ENCODE measurements around the gene KTI12.
A peak's percentile ranks its signal among the peaks of the same experiment; 100 is the strongest.
"Not testable (repeated sequence)": the region's sequence is repeated elsewhere in the genome, so short reads cannot be mapped to it uniquely, and the experiment has no call there.

The KTI12 gene

DNA sequence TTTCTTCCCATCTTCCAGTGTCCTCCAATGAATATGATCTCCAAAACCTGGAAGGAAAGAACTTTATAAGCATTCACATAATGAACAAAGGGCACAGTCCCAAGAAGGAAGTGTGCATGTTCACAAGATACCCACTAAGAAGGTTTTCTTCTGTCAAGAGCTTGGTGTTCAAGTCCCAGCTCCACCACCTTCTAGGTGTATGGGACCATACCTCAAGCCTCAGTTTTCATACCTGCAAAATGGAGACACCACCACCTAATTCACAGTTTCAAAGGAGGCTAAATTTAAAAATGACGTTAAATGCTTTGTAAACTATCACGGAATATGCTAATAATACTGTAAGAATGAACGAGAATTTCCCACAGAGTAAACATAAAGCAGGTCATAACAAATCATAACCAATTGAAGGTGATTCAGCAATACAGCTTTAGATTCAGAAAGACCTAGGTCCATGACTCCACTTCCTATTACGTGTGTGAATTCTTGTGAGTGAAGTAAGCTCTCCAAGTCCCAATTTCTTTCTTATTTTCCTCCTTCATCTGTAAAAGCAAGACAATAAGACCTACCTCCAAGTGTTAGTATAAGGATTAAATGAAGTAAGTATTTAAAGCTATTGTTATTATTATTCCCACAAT is 8.1 kb upstream of the KTI12 start:
- Histone ChIP-seq H3K4me3 (ENCODE audit: low read depth, low read length) (no peak overlapping the region), H3K36me3 (ENCODE audit: control insufficient read depth, insufficient read depth, low read length) (peaks cover 46% of the 10 kb centered on the region), H3K4me1 (ENCODE audit: control insufficient read depth, insufficient read depth, low read length) (no peaks in the 10 kb centered on the region), H3K27me3 (ENCODE audit: control insufficient read depth, insufficient read depth, low read length) (no peaks in the 10 kb centered on the region), H3K9me3 (ENCODE audit: control insufficient read depth, insufficient read depth, low read depth, low read length) (no peaks in the 10 kb centered on the region), H3K27ac (ENCODE audit: low read depth, low read length) (no peak overlapping the region), H3K9ac (ENCODE audit: low read length) (no peak overlapping the region)

GRCh38 chr1:52037909-52038308 is 4.3 kb upstream of the KTI12 start:
- H3K27ac ChIP-seq (ENCODE audit: low read depth, low read length): no peak overlapping the region
- H3K4me1 ChIP-seq (ENCODE audit: control insufficient read depth, insufficient read depth, low read length): no peaks in the 10 kb centered on the region
- no peaks in the 10 kb centered on the region for H3K9me3 ChIP-seq (ENCODE audit: control insufficient read depth, insufficient read depth, low read depth, low read length)
- no peaks in the 10 kb centered on the region for H3K27me3 ChIP-seq (ENCODE audit: control insufficient read depth, insufficient read depth, low read length)
- no peak overlapping the region for H3K9ac ChIP-seq (ENCODE audit: low read length)
- H3K36me3 ChIP-seq (ENCODE audit: control insufficient read depth, insufficient read depth, low read length): peaks cover 48% of the 10 kb centered on the region
- no peak overlapping the region for H3K4me3 ChIP-seq (ENCODE audit: low read depth, low read length)

GRCh38 chr1:52037402-52037814 is 3.8 kb upstream of the KTI12 start:
- H3K27me3 ChIP-seq (ENCODE audit: control insufficient read depth, insufficient read depth, low read length): no peaks in the 10 kb centered on the region
- peaks cover 2% of the 10 kb centered on the region for H3K4me1 ChIP-seq (ENCODE audit: control insufficient read depth, insufficient read depth, low read length)
- no peak overlapping the region for H3K27ac ChIP-seq (ENCODE audit: low read depth, low read length)
- H3K36me3 ChIP-seq (ENCODE audit: control insufficient read depth, insufficient read depth, low read length): peaks cover 48% of the 10 kb centered on the region
- no peaks in the 10 kb centered on the region for H3K9me3 ChIP-seq (ENCODE audit: control insufficient read depth, insufficient read depth, low read depth, low read length)
- no peak overlapping the region for H3K9ac ChIP-seq (ENCODE audit: low read length)
- no peak overlapping the region for H3K4me3 ChIP-seq (ENCODE audit: low read depth, low read length)

GRCh38 chr1:52034050-52034384 is 407 bp upstream of the KTI12 start:
- no peaks in the 10 kb centered on the region for H3K27me3 ChIP-seq (ENCODE audit: control insufficient read depth, insufficient read depth, low read length)
- H3K36me3 ChIP-seq (ENCODE audit: control insufficient read depth, insufficient read depth, low read length): peaks cover 33% of the 10 kb centered on the region
- H3K4me1 ChIP-seq (ENCODE audit: control insufficient read depth, insufficient read depth, low read length): peaks cover 9% of the 10 kb centered on the region
- H3K4me3 ChIP-seq (ENCODE audit: low read depth, low read length): peak overlapping the region; percentile 87
- no peak overlapping the region for H3K27ac ChIP-seq (ENCODE audit: low read depth, low read length)
- no peaks in the 10 kb centered on the region for H3K9me3 ChIP-seq (ENCODE audit: control insufficient read depth, insufficient read depth, low read depth, low read length)
- no peak overlapping the region for H3K9ac ChIP-seq (ENCODE audit: low read length)

- Histone ChIP-seq H3K9ac (ENCODE audit: low read length) (peak overlapping the region; percentile 92), H3K27me3 (ENCODE audit: control insufficient read depth, insufficient read depth, low read length) (no peaks in the 10 kb centered on the region), H3K4me1 (ENCODE audit: control insufficient read depth, insufficient read depth, low read length) (peaks cover 9% of the 10 kb centered on the region), H3K4me3 (ENCODE audit: low read depth, low read length) (peak overlapping the region; percentile 87), H3K36me3 (ENCODE audit: control insufficient read depth, insufficient read depth, low read length) (peaks cover 22% of the 10 kb centered on the region), H3K27ac (ENCODE audit: low read depth, low read length) (peak overlapping the region; percentile 59), H3K9me3 (ENCODE audit: control insufficient read depth, insufficient read depth, low read depth, low read length) (no peaks in the 10 kb centered on the region)
Observed at GRCh38 chr1:52032785-52033131, 852 bp downstream of the KTI12 start.

DNA sequence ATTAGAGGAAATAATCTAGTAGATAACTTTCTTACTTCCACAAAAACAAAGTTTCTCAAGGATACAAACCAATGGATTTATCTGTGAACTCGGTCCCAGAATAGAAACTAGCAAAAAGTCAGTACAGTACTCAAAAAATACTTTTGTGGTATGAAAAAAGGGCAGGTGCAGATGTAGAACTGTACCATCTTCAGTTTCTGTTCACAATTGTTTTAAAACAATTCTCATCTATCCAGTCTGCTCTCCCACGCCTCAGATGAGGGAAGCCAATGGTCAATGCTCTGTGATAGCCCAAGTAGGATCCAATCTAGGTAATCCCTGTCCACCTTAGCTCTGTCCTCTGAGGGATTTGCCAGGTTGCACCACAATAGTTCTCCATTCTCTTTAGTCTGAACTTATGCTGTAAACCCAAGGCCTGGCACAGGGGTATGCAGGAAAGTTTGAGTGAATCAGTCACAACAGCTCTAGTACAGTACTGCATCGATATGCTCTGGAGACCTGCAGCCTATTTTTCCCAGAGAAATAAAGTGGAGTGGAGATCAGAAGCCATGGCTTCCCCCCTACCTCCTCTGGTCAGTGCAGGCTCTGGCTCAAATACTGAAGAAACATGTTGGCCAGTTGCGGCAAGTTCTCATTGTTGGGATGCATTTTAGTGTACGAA is 1.4 kb downstream of the KTI12 start:
- no peaks in the 10 kb centered on the region for H3K27me3 ChIP-seq (ENCODE audit: control insufficient read depth, insufficient read depth, low read length)
- peak overlapping the region; percentile 87 for H3K4me3 ChIP-seq (ENCODE audit: low read depth, low read length)
- H3K27ac ChIP-seq (ENCODE audit: low read depth, low read length): no peak overlapping the region
- peaks cover 9% of the 10 kb centered on the region for H3K4me1 ChIP-seq (ENCODE audit: control insufficient read depth, insufficient read depth, low read length)
- H3K36me3 ChIP-seq (ENCODE audit: control insufficient read depth, insufficient read depth, low read length): peaks cover 18% of the 10 kb centered on the region
- H3K9ac ChIP-seq (ENCODE audit: low read length): peak overlapping the region; percentile 92
- H3K9me3 ChIP-seq (ENCODE audit: control insufficient read depth, insufficient read depth, low read depth, low read length): no peaks in the 10 kb centered on the region

DNA sequence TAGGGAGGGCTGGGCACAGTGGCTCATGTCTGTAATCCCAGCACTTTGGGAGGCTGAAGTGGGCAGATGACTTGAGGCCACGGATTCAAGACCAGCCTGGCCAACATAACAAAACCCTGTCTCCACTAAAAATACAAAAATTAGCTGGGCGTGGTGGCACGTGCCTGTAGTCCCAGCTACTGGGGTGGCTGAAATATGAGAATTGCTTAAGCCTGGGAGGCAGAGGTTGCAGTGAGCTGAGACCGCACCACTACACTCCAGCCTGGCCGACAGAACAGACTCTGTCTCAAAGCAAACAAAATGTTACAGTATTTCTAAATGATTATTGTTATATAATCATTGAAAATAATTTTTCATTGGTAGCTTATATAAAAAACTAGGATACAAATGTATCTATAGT is 4.8 kb downstream of the KTI12 start:
- H3K36me3 ChIP-seq (ENCODE audit: control insufficient read depth, insufficient read depth, low read length): peaks cover 28% of the 10 kb centered on the region
- not testable (repeated sequence) for H3K4me1 ChIP-seq (ENCODE audit: control insufficient read depth, insufficient read depth, low read length); H3K9me3 ChIP-seq (ENCODE audit: control insufficient read depth, insufficient read depth, low read depth, low read length); H3K4me3 ChIP-seq (ENCODE audit: low read depth, low read length); H3K9ac ChIP-seq (ENCODE audit: low read length); H3K27me3 ChIP-seq (ENCODE audit: control insufficient read depth, insufficient read depth, low read length); H3K27ac ChIP-seq (ENCODE audit: low read depth, low read length)

GRCh38 chr1:52028328-52028727 is 5.3 kb downstream of the KTI12 start:
- Histone ChIP-seq H3K4me3 (ENCODE audit: low read depth, low read length) (no peak overlapping the region), H3K9ac (ENCODE audit: low read length) (no peak overlapping the region), H3K4me1 (ENCODE audit: control insufficient read depth, insufficient read depth, low read length) (peaks cover 9% of the 10 kb centered on the region), H3K9me3 (ENCODE audit: control insufficient read depth, insufficient read depth, low read depth, low read length) (no peaks in the 10 kb centered on the region), H3K36me3 (ENCODE audit: control insufficient read depth, insufficient read depth, low read length) (peaks cover 33% of the 10 kb centered on the region), H3K27ac (ENCODE audit: low read depth, low read length) (no peak overlapping the region), H3K27me3 (ENCODE audit: control insufficient read depth, insufficient read depth, low read length) (no peaks in the 10 kb centered on the region)

DNA sequence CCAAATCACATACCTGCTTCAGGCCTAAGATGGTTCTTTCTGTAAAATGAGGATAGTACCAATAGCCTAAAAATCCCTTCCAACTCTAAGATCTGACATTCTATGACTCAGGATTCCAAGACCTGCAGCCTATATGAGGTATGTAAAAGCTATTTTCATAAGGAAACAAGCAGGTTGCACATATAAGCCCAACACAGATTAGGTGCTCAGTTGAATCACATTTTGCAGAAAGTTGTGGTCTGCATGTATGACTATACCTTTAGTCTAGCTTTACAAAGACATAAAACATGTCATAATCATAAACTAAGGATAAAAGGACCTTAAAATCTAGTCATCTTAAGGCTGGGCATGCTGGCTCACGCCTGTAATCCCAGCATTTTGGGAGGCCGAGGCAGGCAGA is 7.3 kb downstream of the KTI12 start:
- peaks cover 48% of the 10 kb centered on the region for H3K36me3 ChIP-seq (ENCODE audit: control insufficient read depth, insufficient read depth, low read length)

DNA sequence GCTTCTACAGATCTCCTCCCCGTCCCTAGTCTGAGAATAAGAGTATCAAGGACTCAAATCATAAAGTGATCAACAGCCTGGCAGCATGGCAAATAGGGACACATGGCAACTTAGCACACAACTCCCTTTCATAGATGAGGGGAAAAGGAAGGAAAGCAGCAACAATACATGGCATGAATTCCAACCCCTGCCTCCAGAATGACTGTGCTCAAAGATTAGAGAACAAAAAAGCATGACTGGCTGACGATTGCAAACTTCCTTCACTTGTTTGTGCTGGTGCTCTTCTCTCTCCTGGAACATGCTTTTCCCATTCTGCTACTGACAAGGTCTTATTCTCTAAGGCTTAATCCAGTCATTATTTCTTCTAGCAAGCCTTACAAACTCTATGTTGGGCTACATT is 11.5 kb downstream of the KTI12 start:
- peaks cover 56% of the 10 kb centered on the region for H3K36me3 ChIP-seq (ENCODE audit: control insufficient read depth, insufficient read depth, low read length)
- no peaks in the 10 kb centered on the region for H3K27me3 ChIP-seq (ENCODE audit: control insufficient read depth, insufficient read depth, low read length)
- H3K9ac ChIP-seq (ENCODE audit: low read length): no peak overlapping the region
- H3K9me3 ChIP-seq (ENCODE audit: control insufficient read depth, insufficient read depth, low read depth, low read length): no peaks in the 10 kb centered on the region
- H3K4me3 ChIP-seq (ENCODE audit: low read depth, low read length): no peak overlapping the region
- no peaks in the 10 kb centered on the region for H3K4me1 ChIP-seq (ENCODE audit: control insufficient read depth, insufficient read depth, low read length)
- no peak overlapping the region for H3K27ac ChIP-seq (ENCODE audit: low read depth, low read length)

More for the DNA sequence above, 7.3 kb downstream of the KTI12 start:
- H3K4me1 ChIP-seq (ENCODE audit: control insufficient read depth, insufficient read depth, low read length): no peaks in the 10 kb centered on the region
- H3K4me3 ChIP-seq (ENCODE audit: low read depth, low read length): no peak overlapping the region
- H3K27me3 ChIP-seq (ENCODE audit: control insufficient read depth, insufficient read depth, low read length): no peaks in the 10 kb centered on the region
- H3K9me3 ChIP-seq (ENCODE audit: control insufficient read depth, insufficient read depth, low read depth, low read length): no peaks in the 10 kb centered on the region
- H3K9ac ChIP-seq (ENCODE audit: low read length): no peak overlapping the region
- H3K27ac ChIP-seq (ENCODE audit: low read depth, low read length): no peak overlapping the region

DNA sequence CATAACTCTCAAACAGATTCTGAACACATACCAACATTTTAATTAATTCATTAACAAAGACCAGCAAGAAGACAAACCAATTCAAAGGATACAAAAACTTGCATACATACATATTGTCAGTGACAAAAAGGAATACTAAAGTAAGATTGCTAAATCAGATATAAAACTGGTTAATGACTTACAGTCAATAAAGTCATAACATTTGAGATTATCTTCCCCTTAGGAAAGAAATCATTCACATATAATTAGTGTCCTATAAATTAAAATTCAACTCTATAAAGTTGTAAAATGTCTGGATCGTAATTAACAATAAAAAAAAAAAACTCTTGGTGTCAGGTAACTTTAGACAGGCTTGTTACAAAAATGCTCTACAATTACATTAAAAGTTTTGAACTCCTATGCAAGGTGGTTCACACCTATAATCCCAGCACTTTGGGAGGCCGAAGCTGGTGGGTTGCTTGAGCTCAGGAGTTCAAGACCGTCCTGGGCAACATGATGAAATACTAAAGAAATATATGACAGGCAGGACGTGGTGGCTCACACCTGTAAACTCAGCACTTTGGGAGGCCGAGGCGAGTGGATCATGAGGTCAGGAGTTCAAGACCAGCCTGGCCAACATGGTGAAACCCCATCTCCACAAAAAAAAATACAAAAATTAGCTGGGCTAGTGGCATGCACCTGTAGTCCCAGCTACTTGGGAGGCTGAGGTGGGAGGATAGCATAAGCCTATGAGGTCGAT is 25.4 kb downstream of the KTI12 start:
- Histone ChIP-seq H3K36me3 (ENCODE audit: control insufficient read depth, insufficient read depth, low read length) (no peaks in the 10 kb centered on the region), H3K9ac (ENCODE audit: low read length) (peak overlapping the region; percentile 73), H3K27ac (ENCODE audit: low read depth, low read length) (peak overlapping the region; percentile 72; the same call in 1 of the 2 replicates), H3K27me3 (ENCODE audit: control insufficient read depth, insufficient read depth, low read length) (no peaks in the 10 kb centered on the region), H3K4me1 (ENCODE audit: control insufficient read depth, insufficient read depth, low read length) (peaks cover 33% of the 10 kb centered on the region), H3K4me3 (ENCODE audit: low read depth, low read length) (no peak overlapping the region), H3K9me3 (ENCODE audit: control insufficient read depth, insufficient read depth, low read depth, low read length) (no peaks in the 10 kb centered on the region)

All from HUES6 (cell line).